Activated CD4-positive, alpha-beta T cell treated with anti-CD3 and anti-CD28 coated beads, Interleukin-2, amount 50 U/mL, for 24 hours (primary cell): Measurements from ENCODE around the gene SPATA4.

ENCODE experiments used
- DNase-seq, 2 donors: peaks; one replicate each; pipeline ENCODE4 v3.0.0-alpha.2; 2020; ENCODE audit warnings: low read depth in 1 of 2, low spot score in 1 of 2

Gene SPATA4

DNA sequence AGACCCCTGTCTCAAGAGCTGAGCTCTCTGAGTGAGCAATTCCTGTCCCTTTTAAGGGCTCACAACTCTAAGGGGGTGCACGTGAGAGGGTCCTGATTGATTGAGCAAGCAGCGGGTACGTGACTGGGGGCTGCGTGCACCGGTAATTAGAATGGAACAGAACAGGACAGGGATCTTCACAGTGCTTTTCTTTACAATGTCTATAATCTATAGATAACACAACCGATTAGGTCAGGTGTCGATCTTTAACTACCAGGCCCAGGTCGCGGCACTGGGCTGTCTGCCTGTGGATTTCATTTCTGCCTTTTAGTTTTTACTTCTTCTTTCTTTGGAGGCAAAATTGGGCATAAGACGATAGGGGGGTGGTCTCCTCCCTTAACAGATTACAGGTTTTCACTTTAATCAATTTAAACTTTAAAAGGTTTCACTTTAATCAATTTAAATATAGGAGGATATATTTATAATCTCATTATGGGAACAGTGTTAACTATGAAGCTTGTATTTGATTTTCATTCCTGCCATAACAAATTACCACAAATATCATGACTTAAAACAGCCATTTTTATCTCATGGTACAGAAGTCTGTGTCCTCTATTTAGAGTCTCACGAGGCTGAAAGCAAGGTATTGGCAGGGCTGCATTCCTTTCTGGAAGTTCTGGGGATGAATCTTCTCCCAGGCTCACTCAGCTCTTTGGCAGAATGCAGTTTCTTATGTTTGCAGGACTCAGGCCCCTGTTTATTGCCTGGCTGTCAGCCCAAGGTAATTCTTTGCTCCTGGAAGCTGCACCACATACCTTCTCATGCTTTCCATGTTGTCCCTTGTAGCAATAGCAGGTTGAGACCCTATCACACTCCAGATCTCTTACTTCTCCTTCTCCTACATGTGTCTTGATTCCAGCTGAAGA lies 5.2 kb downstream of the SPATA4 start:
- DNase-seq = no peak

- no peak for DNase-seq
These were observed 6.7 kb downstream of the SPATA4 start for GRCh38 chr4:176188654-176189053.

DNA sequence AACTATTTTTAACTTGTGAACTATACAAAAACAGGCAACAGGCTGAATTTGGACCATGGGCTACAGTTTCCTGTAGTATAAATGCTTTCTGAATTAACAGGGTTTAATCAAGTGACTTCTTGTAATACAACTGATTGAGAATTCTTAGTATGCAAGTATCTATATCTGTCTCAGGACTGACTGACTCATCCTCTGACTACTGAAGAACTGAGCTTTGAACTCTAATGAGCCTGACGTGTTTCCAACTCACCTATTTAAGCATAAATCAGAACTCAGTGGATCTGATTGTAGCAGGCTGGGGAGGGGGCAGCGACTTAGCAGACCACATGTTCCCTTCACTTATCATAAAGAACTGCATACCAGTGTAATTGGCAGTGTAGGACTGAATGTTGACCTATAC lies 7.8 kb downstream of the SPATA4 start:
- no peak for DNase-seq

- DNase-seq = no peak
These were observed 8.6 kb downstream of the SPATA4 start for GRCh38 chr4:176186671-176187395.

DNA sequence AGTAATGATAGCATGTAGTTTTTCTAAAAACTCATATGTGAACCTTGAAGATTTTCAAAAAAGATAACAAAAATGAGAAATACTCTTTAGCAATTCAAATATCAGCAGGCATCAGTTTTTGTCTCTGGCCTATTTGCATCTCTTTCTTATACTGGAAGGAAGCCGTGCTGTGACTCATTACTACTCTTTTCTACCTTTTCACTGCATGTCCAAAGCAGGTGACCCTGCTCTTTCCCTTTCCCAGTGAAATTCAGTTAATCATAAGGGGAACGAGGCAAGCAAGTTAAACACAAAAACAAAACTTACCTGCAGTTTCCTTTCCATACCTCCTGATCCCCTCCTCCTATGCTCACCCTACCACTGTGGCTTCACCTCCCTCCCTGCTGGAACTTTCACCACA lies 9.3 kb downstream of the SPATA4 start:
- DNase-seq = no peak

DNA sequence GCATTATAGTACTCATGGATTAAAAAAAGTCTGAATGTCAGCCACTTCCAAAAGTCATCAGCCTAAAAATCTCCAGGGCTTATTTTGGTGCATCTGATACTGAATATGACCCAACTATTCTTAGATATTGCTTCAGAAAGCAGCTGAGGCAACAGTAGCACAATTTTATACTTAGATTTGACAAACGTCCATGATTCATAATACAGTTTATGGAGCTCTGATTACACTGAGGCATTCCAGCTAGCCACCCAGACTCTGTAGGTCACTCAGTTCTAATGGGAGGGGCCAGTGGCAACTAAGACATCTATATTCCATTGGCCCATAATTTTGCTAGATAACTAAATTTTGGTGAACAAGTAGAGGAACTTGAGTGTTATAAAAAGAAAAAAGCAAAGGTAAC lies 10.3 kb downstream of the SPATA4 start:
- no peak for DNase-seq

GRCh38 chr4:176163041-176163440 lies 32.3 kb downstream of the SPATA4 start:
- no peak for DNase-seq

DNA sequence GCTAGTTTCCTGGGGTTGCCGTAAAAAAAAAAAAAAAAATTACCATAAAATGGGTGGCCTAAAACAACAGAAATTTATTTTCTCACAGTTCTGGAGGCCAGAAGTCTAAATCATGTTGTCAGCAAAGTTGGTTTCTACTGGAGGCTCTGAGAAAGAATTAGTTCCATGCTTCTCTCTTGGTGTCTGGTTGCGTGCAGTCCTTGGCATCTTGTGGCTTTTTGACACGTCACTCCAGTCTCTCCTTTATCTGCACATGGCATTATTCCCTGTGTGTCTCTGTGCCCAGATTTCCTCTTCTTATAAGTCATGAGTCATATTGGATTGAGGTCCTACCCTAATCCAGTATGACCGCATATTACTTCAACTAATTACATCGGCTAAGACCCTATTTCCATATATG lies 38.7 kb downstream of the SPATA4 start:
- no peak for DNase-seq

- DNase-seq = no peak
These were observed 42.3 kb downstream of the SPATA4 start for GRCh38 chr4:176153124-176153523.

DNA sequence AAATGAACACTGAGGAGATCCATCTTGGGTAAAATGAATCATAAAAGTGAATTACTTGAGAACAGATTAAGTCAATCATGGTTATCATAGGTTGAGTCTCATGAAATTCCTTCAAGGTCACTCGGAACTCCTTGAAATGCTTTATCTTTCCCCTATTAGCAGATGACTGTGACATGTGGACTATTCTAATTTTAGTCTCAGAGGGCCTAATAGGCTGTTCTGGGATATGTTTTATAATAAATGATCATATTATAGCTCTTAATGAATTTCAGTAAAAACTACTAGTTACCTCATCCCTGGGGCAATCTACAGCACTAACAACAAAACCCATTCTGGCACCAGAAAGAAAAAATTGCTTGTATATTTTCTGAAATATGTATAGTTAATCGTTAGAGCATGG lies 44.7 kb downstream of the SPATA4 start:
- DNase-seq = no peak

DNA sequence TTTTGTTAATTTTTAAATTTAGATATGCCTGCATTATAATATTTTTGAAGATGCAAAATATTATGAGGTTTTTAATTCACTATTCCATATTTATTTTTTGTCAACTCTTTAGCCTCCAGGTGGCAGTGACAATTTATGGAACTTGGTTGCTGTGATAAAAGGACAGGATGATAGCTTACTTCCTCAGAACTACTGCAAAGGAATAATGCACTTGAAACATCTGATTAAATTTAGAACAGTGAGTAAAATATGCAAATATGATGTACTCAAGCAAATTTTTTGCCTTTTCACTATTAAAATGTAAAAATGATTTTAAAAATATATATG lies 45.1 kb downstream of the SPATA4 start:
- DNase-seq = peak in 1 of 2 donors; percentile 2

DNA sequence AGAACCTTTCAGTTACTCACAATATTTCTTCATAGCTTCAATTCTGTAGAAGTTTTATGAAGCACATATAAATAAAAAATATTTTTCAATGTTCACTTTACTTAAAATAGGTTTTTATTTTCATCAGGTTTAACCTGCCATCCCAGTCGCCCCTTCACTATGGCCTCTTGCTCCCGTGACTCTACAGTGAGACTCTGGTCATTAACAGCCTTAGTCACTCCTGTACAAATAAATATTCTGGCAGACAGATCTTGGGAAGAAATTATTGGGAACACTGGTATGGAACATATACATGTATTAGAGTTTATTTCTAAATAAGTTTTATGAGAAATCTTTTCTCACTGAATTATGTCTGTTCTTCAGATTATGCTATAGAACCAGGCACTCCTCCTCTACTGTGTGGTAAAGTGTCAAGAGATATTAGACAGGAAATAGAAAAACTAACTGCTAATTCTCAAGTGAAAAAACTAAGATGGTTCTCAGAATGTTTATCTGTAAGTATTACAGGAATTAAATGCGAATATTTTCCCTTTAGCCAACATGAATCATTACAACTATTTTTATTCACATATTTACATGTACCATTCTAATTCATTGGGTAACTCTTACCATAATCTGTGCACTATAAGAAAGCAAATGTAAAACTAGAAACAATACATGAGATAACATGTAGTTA lies 45.6 kb downstream of the SPATA4 start:
- DNase-seq = no peak

DNA sequence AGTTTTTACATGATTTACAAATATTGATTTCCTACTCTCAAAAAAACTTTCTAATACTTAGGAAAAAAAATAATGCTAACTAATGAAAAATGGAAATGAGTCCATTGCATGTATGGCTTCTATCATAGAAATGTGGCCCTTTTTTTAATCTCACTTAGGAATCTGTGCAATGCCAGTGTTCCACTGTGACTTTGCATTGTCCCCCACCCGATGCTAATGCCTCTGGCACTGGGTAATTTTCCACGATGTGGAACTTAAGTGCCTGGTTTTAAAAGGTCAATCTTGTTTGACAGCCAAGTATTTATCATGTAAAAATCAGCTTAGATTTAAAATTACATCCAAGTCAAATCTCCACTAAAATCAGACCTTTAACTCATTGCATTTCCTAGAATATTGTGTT lies 53.1 kb downstream of the SPATA4 start:
- DNase-seq = no peak

DNA sequence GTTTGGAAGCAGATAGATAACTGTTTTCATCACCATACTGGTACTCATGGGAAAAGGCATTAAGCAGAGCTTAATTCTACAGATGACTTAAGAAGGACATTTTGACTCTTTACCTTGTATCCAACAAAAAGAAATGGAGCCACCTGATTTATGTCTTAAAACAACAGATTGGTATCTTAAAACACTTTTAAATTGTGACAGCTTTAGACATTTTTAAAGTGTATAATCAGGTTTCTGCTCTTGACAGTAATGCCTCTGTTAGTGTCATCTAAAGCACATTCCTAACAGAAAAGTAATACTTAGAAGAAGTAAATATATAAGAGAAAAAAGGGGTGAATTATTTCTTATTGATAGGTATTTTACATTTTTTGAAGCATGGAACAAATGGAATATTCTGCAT lies 55.9 kb downstream of the SPATA4 start:
- no peak for DNase-seq

DNA sequence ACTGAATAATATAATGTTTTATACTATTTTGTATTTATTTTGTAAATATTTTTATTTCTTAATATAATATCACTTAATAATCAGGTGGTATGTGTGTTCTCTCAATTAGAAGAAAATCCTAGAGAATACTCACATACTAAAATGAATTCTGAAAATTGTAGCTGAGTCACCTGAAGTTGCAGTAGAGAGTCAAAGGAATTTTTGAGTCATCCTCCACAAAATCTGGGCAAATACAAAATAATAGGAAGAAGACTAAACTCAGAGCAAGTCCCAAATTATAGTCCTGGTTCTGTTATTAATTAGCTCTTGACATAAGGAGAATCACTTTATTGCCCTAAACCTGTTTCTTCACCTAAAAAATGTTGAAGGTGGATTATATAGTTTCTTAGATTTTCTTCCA lies 57.8 kb downstream of the SPATA4 start:
- DNase-seq = no peak

- DNase-seq = no peak
These were observed 60.7 kb downstream of the SPATA4 start for GRCh38 chr4:176134670-176135069.
